Measurements from ENCODE around the gene BCL7C. TPM values are rescaled to one million over a fixed set of nuclear protein-coding genes. Genes with fewer than 3 reads are reported as not detected.

BCL7C gene
- total and polyA plus RNA-seq, 10 of the 15 experiments (the other 5 are each of a cell fraction or from before 2014, with no cell fraction given), result 1.1 to 30.5 (median 13.7) TPM

DNA sequence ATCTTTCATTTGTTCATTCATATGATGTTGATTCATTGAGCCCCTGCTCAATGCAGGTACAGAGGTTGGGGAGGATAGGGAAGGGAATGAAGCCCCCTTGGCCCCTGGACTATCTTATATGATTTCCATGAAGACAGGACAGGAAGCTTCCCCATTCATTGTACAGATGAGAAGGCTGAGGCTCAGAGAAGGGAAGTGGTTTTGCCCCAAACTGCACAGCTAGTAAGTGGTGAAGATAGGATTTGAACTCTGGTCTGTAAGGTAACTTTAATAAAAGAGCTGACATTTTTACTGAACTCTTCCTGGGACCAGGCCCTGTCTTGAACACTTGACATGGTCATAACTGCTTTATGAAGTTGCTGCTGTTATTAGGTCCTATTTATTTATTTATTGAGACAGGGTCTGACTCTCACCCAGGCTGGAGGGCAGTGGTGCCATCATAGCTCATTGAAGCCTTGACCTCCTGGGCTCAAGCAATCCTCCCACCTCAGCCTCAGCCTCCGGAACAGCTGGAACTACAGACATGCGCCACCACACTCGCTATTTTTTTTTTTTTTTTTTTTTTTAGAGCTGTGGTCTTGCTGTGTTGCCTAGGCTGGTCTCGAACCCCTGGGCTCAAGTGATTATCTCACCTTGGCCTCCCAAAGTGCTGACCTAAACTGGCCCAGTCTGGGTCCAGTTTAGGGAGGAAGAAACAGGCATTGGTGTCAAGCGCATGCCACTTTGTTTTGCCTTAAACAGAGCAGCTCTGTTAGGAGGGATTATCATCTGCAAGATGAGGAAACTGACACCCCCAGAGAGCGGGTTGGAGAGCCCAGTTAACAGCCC is 7.5 kb upstream of the BCL7C start:
- WGBS (ENCODE audit: insufficient coverage, insufficient replicate concordance, low lambda C conversion rate, missing lambda C conversion rate), result 23% methylated on average over 6 of the region's 6 CpGs
- Histone ChIP-seq H4K20me1 (ENCODE audit: control insufficient read depth, insufficient read depth) (no peaks in the 10 kb centered on the region; the same call in 1 of the 2 replicates), H3K4me3 (peak overlapping the region; percentile 58; the same call in 1 of the 2 replicates), H3K4me2 (ENCODE audit: control insufficient read depth, insufficient read depth) (peak overlapping the region; percentile 95), H3K9me3 (replicated peaks; ENCODE audit: control insufficient read depth, insufficient read depth, low read length) (peaks cover 2% of the 10 kb centered on the region; the same call in 2 of the 3 replicates), H3K36me3 (ENCODE audit: control insufficient read depth in 2 of 2, insufficient read depth in 2 of 2, low read length in 1 of 2) (no peaks in the 10 kb centered on the region), H3K79me2 (ENCODE audit: control insufficient read depth, insufficient read depth, low read length) (no peaks in the 10 kb centered on the region), H3K27ac (ENCODE audit: control insufficient read depth, insufficient read depth) (no peak overlapping the region), H2AFZ (ENCODE audit: control insufficient read depth, low read depth, low read length) (peak overlapping the region; percentile 77), H3K9ac (ENCODE audit: control insufficient read depth, insufficient read depth, low read length) (peak overlapping the region; percentile 41; the same call in 1 of the 2 replicates), H3K27me3 (replicated peaks in 1 of 2; ENCODE audit: control insufficient read depth in 2 of 2, insufficient read depth in 2 of 2, low read length in 1 of 2) (no peaks in the 10 kb centered on the region), H3K4me1 (ENCODE audit: control insufficient read depth, insufficient read depth, low read length) (peaks cover 32% of the 10 kb centered on the region)
- ChIA-PET SMC1A (ENCODE audit: uncharacterized antibody, unreplicated experiment) (interaction anchor here (0.8 to 8.8 kb wide), 16 partner anchors 9 to 204 kb away, joined by 3 to 146 read pairs (median 4); partner anchors contain the start of gene ZNF629), RAD21 (ENCODE audit: unreplicated experiment) (interaction anchor here (0.6 to 4.0 kb wide), 23 partner anchors 8 to 153 kb away, joined by 3 to 88 read pairs (median 3); partner anchors contain the start of genes BCL7C, PHKG2 and SETD1A), POLR2A (interaction anchor here (0.5 to 2.7 kb wide), 14 partner anchors 8 to 634 kb away, joined by 3 to 13 read pairs (median 4); no protein-coding TSS in a partner anchor), CTCF (interaction anchor here (0.6 to 7.5 kb wide), 26 partner anchors 9 to 1493 kb away, joined by 3 to 174 read pairs (median 3); no protein-coding TSS in a partner anchor)
- TF ChIP-seq MXI1 (IDR thresholded peaks at IDR 0.05; ENCODE audit: low read depth, low read length) (0 out of 2 replicates have a peak, but pooled peaks have one; percentile 21), MLLT1 (IDR thresholded peaks at IDR 0.05) (peak; percentile 74; the same call in 1 of the 2 replicates), HDAC6 (IDR thresholded peaks at IDR 0.05; ENCODE audit: unreplicated experiment) (no peak), ZBTB33 (IDR thresholded peaks at IDR 0.05) (0 out of 2 replicates have a peak, but pooled peaks have one; percentile 18), RUNX3 (IDR thresholded peaks at IDR 0.05; ENCODE audit: low read length) (0 out of 2 replicates have a peak, but pooled peaks have one; percentile 7), ZNF384 (IDR thresholded peaks at IDR 0.05; ENCODE audit: borderline replicate concordance, low read depth, low read length) (0 out of 2 replicates have a peak, but pooled peaks have one; percentile 22)
- TF ChIP-seq, protein P1, sequence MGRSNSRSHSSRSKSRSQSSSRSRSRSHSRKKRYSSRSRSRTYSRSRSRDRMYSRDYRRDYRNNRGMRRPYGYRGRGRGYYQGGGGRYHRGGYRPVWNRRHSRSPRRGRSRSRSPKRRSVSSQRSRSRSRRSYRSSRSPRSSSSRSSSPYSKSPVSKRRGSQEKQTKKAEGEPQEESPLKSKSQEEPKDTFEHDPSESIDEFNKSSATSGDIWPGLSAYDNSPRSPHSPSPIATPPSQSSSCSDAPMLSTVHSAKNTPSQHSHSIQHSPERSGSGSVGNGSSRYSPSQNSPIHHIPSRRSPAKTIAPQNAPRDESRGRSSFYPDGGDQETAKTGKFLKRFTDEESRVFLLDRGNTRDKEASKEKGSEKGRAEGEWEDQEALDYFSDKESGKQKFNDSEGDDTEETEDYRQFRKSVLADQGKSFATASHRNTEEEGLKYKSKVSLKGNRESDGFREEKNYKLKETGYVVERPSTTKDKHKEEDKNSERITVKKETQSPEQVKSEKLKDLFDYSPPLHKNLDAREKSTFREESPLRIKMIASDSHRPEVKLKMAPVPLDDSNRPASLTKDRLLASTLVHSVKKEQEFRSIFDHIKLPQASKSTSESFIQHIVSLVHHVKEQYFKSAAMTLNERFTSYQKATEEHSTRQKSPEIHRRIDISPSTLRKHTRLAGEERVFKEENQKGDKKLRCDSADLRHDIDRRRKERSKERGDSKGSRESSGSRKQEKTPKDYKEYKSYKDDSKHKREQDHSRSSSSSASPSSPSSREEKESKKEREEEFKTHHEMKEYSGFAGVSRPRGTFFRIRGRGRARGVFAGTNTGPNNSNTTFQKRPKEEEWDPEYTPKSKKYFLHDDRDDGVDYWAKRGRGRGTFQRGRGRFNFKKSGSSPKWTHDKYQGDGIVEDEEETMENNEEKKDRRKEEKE (IDR thresholded peaks at IDR 0.05), result no peak
- DNase-seq (ENCODE audit: low read depth, low spot score) (no peak), FAIRE-seq (no peak), ATAC-seq (no peak)
- BruUV-seq (replicated peaks), result no TSS peak
- intact Hi-C loops (cut with micrococcal nuclease; ENCODE audit: unreplicated experiment), result loop anchor here (1.0 kb wide), 1 partner anchor 57 kb away; no protein-coding TSS in a partner anchor
- in situ Hi-C loops (cut with MboI), result no loop called here

Measured in GM12878 (cell line).